Measurements from ENCODE around the gene MUC3A.

MUC3A gene

DNA sequence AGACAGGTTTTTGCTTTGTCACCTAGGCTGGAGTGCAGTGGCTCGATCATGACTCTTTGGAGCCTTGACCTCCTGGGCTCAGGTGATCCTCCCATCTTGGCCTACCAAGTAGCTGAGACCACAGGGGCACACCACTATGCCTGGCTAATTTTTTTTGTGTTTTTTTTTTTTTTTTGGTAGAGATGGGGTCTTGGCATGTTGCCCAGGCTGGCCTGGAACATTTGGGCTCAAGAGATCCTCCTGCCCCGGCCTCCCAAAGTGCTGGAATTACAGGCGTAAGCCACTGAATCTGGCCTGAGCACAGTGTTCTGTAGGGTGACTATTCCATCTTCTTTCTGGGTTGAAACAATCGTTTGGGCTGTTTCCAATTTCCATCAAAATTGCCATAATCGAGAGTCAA lies 1.5 kb upstream of the MUC3A start:
- no peak for DNase-seq (ENCODE audit: low read depth in 2 of 2)

GRCh38 chr7:100949933-100950443 lies 654 bp downstream of the MUC3A start:
- no peak for DNase-seq (ENCODE audit: low read depth in 2 of 2)

GRCh38 chr7:100951172-100951571 lies 1.8 kb downstream of the MUC3A start:
- DNase-seq (ENCODE audit: low read depth in 2 of 2) = no peak

DNA sequence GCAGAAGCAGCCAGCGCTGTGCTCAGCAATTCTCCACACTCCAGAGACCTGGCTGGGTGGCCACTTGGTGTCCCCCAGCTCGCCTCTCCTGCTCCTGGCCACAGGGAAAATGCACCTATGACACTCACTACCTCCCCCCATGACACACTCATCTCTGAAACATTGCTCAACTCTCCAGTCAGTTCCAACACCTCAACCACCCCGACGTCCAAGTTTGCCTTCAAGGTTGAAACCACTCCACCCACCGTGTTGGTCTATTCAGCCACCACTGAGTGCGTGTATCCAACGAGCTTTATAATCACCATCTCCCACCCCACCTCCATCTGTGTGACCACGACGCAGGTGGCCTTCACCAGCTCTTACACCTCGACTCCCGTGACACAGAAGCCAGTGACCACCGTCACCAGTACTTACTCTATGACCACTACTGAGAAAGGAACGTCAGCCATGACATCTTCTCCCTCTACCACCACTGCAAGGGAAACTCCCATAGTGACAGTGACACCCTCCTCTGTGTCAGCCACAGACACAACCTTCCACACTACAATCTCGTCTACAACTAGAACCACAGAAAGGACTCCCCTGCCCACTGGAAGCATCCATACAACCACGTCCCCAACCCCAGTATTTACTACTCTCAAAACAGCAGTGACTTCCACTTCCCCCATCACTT lies 2.7 kb downstream of the MUC3A start:
- no peak for DNase-seq (ENCODE audit: low read depth in 2 of 2)

GRCh38 chr7:100952641-100953040 lies 3.3 kb downstream of the MUC3A start:
- DNase-seq (ENCODE audit: low read depth in 2 of 2) = no peak

DNA sequence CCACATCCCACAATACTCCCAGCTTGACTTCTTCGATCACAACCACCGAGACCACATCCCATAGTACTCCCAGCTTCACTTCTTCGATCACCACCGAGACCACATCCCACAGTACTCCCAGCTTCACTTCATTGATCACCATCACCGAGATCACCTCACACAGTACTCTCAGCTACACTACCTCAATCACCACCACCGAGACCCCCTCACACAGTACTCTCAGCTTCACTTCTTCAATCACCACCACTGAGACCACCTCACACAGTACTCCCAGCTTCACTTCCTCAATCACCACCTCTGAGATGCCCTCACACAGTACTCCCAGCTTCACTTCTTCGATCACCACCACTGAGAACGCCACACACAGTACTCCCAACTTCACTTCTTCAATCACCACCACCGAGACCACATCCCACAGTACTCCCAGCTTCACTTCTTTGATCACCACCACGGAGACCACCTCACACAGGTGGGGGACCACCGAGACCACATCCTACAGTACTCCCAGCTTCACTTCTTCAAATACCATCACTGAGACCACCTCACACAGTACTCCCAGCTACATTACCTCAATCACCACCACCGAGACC lies 8.6 kb downstream of the MUC3A start:
- no peak for DNase-seq (ENCODE audit: low read depth in 2 of 2)

GRCh38 chr7:100959894-100960293 lies 10.6 kb downstream of the MUC3A start:
- no peak for DNase-seq (ENCODE audit: low read depth in 2 of 2)

DNA sequence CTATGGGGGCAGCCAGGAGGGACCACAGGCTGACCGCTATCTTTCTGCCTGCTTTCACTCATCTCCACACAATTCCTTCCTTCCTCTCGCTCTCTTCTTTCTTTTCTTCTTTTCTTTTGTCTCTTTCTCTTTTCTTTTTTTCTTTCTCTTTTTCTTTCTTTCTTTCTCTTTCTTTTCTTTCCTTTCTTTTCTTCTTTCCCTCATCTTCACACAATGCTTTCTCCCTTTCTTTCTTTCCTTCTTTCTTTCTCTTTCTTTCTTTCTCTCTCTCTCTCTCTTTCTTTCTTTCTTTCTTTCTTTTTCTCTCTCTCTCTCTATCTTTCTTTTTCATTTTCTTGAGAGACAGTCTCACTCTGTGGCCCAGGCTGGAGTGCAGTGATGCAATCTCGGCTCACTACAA lies 13.2 kb downstream of the MUC3A start:
- no peak for DNase-seq (ENCODE audit: low read depth in 2 of 2)

- DNase-seq (ENCODE audit: low read depth in 2 of 2) = no peak
These were observed 14.1 kb downstream of the MUC3A start for GRCh38 chr7:100963386-100963785.

DNA sequence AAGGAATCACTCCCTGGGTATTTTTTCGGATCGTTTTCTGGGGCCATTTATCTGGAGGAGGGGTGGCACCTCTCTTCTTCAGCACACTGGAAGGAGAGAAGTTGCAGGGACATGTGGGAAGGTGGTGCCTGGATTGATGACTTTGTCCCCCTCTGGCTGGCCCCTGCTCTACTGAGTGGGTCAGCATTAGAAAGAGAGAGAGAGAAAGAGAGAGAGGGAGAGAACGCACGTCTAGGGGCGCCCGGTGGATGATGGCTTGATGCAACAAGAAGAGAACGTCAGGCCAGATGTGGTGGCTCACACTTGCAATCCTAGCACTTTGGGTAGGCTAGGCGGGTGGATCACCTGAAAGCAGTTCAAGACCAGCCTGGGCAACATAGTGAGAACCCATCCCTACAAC lies 14.5 kb downstream of the MUC3A start:
- no peak for DNase-seq (ENCODE audit: low read depth in 2 of 2)

- DNase-seq (ENCODE audit: low read depth in 2 of 2) = no peak
These were observed 15.3 kb downstream of the MUC3A start for GRCh38 chr7:100964630-100965029.

GRCh38 chr7:100965045-100965722 lies 15.8 kb downstream of the MUC3A start:
- no peak for DNase-seq (ENCODE audit: low read depth in 2 of 2)

DNA sequence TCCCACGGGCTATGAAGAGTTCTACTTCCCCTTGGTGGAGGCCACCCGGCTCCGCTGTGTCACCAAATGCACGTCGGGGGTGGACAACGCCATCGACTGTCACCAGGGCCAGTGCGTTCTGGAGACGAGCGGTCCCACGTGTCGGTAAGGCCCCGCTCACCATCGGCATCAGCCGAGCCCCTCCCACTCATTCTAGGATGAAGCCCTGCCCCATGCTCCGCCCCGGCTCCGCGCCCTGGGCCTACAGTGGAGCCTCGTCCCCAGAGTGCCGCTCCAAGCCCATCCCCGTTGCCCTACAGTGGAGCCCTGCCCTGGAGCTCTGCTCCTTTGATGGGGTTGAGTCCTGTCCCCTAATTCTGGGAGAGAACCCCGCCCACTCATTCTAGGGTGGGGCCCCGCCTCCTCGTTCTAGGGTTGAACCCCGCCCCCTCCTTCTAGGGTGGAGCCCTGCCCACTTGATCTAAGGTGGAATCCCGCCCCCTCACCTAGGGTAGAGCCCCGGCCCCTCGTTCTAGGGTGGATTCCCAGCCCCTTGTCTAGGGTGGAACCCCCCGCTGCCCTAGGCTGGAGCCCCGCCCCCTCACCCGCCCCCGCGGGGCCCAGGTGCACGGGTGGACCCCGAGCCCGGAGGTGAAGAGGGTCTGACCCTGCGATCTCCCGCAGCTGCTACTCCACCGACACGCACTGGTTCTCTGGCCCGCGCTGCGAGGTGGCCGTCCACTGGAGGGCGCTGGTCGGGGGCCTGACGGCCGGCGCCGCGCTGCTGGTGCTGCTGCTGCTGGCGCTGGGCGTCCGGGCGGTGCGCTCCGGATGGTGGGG lies 16.6 kb downstream of the MUC3A start:
- peak; percentile 58 to 82 for DNase-seq (ENCODE audit: low read depth in 2 of 2)

GRCh38 chr7:100966542-100967291 lies 17.4 kb downstream of the MUC3A start:
- DNase-seq (ENCODE audit: low read depth in 2 of 2) = no peak

DNA sequence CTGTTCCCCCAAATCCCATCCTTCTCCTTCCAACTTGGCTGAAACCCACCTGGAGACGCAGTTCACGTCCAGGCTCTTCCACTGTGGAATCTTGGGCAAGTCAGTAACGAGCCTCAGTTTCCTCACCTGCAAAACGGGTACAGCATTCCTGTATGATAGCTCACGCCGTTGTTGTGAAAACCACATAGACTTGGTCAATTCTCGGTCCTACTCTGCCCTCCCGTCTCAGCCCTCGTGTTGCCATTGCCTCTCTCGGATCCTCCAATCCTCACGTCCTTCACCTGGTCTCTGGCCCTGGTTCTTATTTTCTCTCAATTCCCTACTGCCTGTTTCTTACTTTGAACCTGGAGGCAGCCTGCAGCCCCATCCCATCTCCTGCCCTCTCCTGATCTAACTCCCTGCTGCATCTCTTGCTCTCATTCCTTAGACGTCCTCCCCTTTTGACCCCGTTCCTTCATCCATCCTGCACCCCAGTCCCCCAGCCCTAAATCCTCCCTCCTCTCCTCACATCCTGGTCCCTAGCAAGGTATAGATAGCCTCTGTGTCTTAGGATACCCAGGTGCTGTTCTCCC lies 18.0 kb downstream of the MUC3A start:
- no peak for DNase-seq (ENCODE audit: low read depth in 2 of 2)

GRCh38 chr7:100968031-100968430 lies 18.7 kb downstream of the MUC3A start:
- DNase-seq (ENCODE audit: low read depth in 2 of 2) = no peak

GRCh38 chr7:100968650-100969049 lies 19.3 kb downstream of the MUC3A start:
- no peak for DNase-seq (ENCODE audit: low read depth in 2 of 2)

DNA sequence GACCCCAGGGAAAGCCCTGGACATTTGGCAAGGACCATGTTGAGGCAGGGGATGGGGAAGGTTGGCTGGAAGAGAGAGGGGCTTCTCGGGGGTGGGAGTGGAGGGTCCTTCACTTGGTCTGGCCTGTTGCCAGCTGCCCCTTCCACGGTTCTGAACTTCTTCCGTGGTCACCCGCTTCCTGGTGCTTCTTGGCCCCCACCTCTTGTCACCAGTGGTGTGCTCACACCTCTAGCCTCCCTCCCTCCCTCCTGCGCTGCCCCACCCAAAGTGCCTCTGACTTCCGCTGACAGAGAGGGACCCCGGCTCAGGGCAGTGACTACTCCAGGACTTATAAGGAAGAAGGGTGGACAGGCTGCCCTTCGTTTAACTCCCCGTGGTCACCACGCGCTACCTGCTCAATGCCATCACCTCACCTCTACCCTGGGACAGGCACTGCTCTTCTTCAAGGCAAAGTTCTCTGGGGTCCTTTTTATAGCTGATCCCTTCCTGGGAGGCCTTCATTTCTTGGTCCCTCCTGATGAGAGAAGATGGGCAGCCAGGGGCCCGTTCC lies 19.8 kb downstream of the MUC3A start, which contains the start of gene MUC12:
MUC12 (plus strand) TSS at position 500 of the 550 bp plus-strand sequence. CDS start 58 bp downstream, outside the sequence.
- no peak for DNase-seq (ENCODE audit: low read depth in 2 of 2)

GRCh38 chr7:100971111-100972001 lies 22.0 kb downstream of the MUC3A start:
- no peak for DNase-seq (ENCODE audit: low read depth in 2 of 2)

GRCh38 chr7:100972002-100972347 lies 22.6 kb downstream of the MUC3A start:
- DNase-seq (ENCODE audit: low read depth in 2 of 2) = no peak

Data from stimulated activated CD4-positive, alpha-beta T cell treated with anti-CD3 and anti-CD28 coated beads, Interleukin-15, amount 100 ng/mL, for 48 hours (primary cell).